HepG2 (cell line): ENCODE results near the gene NOL4L. TPM values are rescaled to one million over a fixed set of nuclear protein-coding genes. Genes with fewer than 3 reads are reported as not detected.

ENCODE experiments used
- ATAC-seq: fragments of 200-7000 bp; cut with Tn5 transposase; 3 replicates; pipeline ENCODE4 v1.9.1; 2020; ENCODE audit warnings: mild to moderate bottlenecking, moderate library complexity
- BruUV-seq: library from RNA; stranded (reverse); fragments of 400-500 nt; replicated peaks from 2 replicates; lab custom pipeline; 2021; lab: Mats Ljungman, UMichigan
- CTCF ChIA-PET: fragments of 300-600 bp; formaldehyde crosslinking; extraction: SDS; loops from one replicate; lab custom pipeline; 2021; ENCODE audit warnings: low total read pairs, inconsistent platforms, low intra/inter-chr PET ratio; lab: Yijun Ruan, JAX
- POLR2A ChIA-PET: fragments of 350-600 bp; sonication (Branson Sonifier 250); formaldehyde crosslinking; loops from one replicate; lab custom pipeline; 2020; ENCODE audit warnings: antibody characterized with exemption, inconsistent platforms; lab: Yijun Ruan, JAX
- DNase-seq: peaks from one replicate; pipeline ENCODE4 v3.0.0-alpha.2; 2015; ENCODE audit warnings: low spot score
- FAIRE-seq: peaks from 3 replicates; lab custom pipeline; 2011; peaks lifted over from hg19 to GRCh38; lab: Jason Lieb, UNC
- H2AFZ ChIP-seq: one replicate; pipeline ENCODE4 v1.6.1; 2011; ENCODE audit warnings: low read length, inconsistent platforms
- H3K27ac ChIP-seq: fragments of 300-600 bp; 3 replicates; pipeline ENCODE4 v1.8.0; 2011; ENCODE audit warnings: mixed run types, mild to moderate bottlenecking, mixed read lengths, low read length, inconsistent platforms; ENCODE audit not compliant: insufficient read depth; ENCODE audit errors: extremely low read length
- H3K27me3 ChIP-seq, 2 experiments: fragments of 200-600 bp in 1 of 2; 2 replicates in 1 of 2; 3 replicates in 1 of 2; pipeline versions ENCODE4 v1.6.0 to v1.8.0; 2011; ENCODE audit warnings: low read length in 2 of 2, mild to moderate bottlenecking in 2 of 2, moderate library complexity in 2 of 2, inconsistent platforms in 1 of 2; ENCODE audit not compliant: insufficient read depth in 2 of 2, control insufficient read depth in 1 of 2
- H3K36me3 ChIP-seq, 2 experiments: fragments of 200-600 bp in 1 of 2; replicated peaks in 1 of 2; 2 replicates in 1 of 2; 3 replicates in 1 of 2; pipeline versions ENCODE4 v1.5.1 to v1.8.0; 2011; ENCODE audit warnings: low read length in 2 of 2, inconsistent platforms in 1 of 2; ENCODE audit not compliant: insufficient read depth in 2 of 2, control insufficient read depth in 1 of 2
- H3K4me1 ChIP-seq: 2 replicates; pipeline ENCODE4 v1.5.1; 2012; ENCODE audit warnings: low read length, inconsistent platforms; ENCODE audit not compliant: insufficient read depth
- H3K4me2 ChIP-seq: 2 replicates; pipeline ENCODE4 v1.6.0; 2011; ENCODE audit warnings: low read depth, low read length, inconsistent platforms
- H3K4me3 ChIP-seq, 3 experiments: fragments of 200-600 bp in 1 of 3; sonication (generic), shearing (Covaris generic) in 1 of 3; replicated peaks in 1 of 3; 2 replicates each; pipeline ENCODE4 v1.5.1; 2011 to 2016; ENCODE audit warnings: low read length in 3 of 3, inconsistent platforms in 2 of 3, low read depth in 2 of 3, mild to moderate bottlenecking in 2 of 3, control low read depth in 1 of 3, mixed read lengths in 1 of 3; ENCODE audit not compliant: insufficient read depth in 1 of 3
- H3K79me2 ChIP-seq: one replicate; pipeline ENCODE4 v1.6.1; 2011; ENCODE audit warnings: low read length, inconsistent platforms; ENCODE audit not compliant: insufficient read depth
- H3K9ac ChIP-seq: 2 replicates; pipeline ENCODE4 v1.6.0; 2011; ENCODE audit warnings: mild to moderate bottlenecking, low read depth, low read length, inconsistent platforms; ENCODE audit not compliant: insufficient read depth
- H3K9me3 ChIP-seq: 2 replicates; pipeline ENCODE4 v1.5.1; 2012; ENCODE audit warnings: mild to moderate bottlenecking, low read length
- H4K20me1 ChIP-seq: 2 replicates; pipeline ENCODE4 v1.6.0; 2011; ENCODE audit warnings: inconsistent platforms, mild to moderate bottlenecking, low read length, moderate library complexity; ENCODE audit not compliant: insufficient read depth
- ATF5 ChIP-seq: sonication (generic); formaldehyde crosslinking; IDR thresholded peaks from 2 replicates; pipeline ENCODE4 v1.4.0; 2020; ENCODE audit warnings: mild to moderate bottlenecking, low read depth, missing genetic modification reagents
- HNF1B ChIP-seq: sonication (generic); formaldehyde crosslinking; IDR thresholded peaks from 2 replicates; pipeline ENCODE4 v1.5.1; 2020; ENCODE audit warnings: mild to moderate bottlenecking, moderate library complexity, missing genetic modification reagents
- MZF1 ChIP-seq: sonication (generic); formaldehyde crosslinking; IDR thresholded peaks from 2 replicates; pipeline ENCODE4 v1.8.1; 2023; ENCODE audit warnings: mild to moderate bottlenecking, missing genetic modification reagents, borderline replicate concordance
- WGBS: methylation state at CpG from one replicate; pipeline ENCODE4 v1.1.6; 2017; ENCODE audit warnings: low lambda C conversion rate; 5-methylcytosine and 5-hydroxymethylcytosine counted together
- in situ Hi-C: cut with HindIII; loops from 2 replicates; pipeline ENCODE4 v1.10.0; 2017; ENCODE audit warnings: low pct_unique_long_range_greater_than_20kb; ENCODE audit not compliant: extremely low pct_ligation_motif_present
- intact Hi-C: fragments of 100-400 bp; cut with micrococcal nuclease; formaldehyde crosslinking; loops from one replicate; pipeline ENCODE4 v1.10.0; 2022; ENCODE audit not compliant: unreplicated experiment
- polyA plus RNA-seq, 8 experiments: library from polyadenylated mRNA; depleted of rRNA in 3 of 8; stranded (reverse) in 7 of 8; unstranded in 1 of 8; fragments of >200 nt; fragmentation: Illumina TruSeq in 4 of 8; extraction: Trizol in 4 of 8; gene quantifications; 2 replicates each; pipeline versions ENCODE4 v1.2.1 to v1.2.3, GENCODE V29; 2011 to 2016; ENCODE audit warnings: low read depth in 4 of 8, missing spikeins in 1 of 8, mixed read lengths in 1 of 8; ENCODE audit not compliant: insufficient read depth in 1 of 8
- total RNA-seq, 5 experiments: library from RNA; depleted of rRNA; stranded (reverse); fragments of >200 nt; fragmentation: Illumina TruSeq; extraction: Trizol; gene quantifications; 2 replicates each; pipeline ENCODE4 v1.2.3, GENCODE V29; 2016; ENCODE audit warnings: low read depth in 1 of 5
- TF ChIP-seq, protein P1 (sequence below): sonication (generic); formaldehyde crosslinking; IDR thresholded peaks from 2 replicates; pipeline ENCODE4 v1.8.0; 2023; ENCODE audit warnings: mild to moderate bottlenecking, missing genetic modification reagents
- TF ChIP-seq, protein P2 (sequence below): sonication (generic); formaldehyde crosslinking; IDR thresholded peaks from 2 replicates; pipeline ENCODE4 v1.8.1; 2023; ENCODE audit warnings: mild to moderate bottlenecking, inconsistent platforms, moderate library complexity, missing genetic modification reagents, borderline replicate concordance
- TF ChIP-seq, protein P3 (sequence below): sonication (generic); formaldehyde crosslinking; IDR thresholded peaks from 2 replicates; pipeline ENCODE4 v1.8.0; 2022; ENCODE audit warnings: missing genetic modification reagents, mild to moderate bottlenecking, moderate library complexity, borderline replicate concordance

The NOL4L gene
- total and polyA plus RNA-seq, 2 of the 13 experiments (the other 11 are each of a cell fraction or from before 2014, with no cell fraction given): 16.6 to 35.4 TPM

DNA sequence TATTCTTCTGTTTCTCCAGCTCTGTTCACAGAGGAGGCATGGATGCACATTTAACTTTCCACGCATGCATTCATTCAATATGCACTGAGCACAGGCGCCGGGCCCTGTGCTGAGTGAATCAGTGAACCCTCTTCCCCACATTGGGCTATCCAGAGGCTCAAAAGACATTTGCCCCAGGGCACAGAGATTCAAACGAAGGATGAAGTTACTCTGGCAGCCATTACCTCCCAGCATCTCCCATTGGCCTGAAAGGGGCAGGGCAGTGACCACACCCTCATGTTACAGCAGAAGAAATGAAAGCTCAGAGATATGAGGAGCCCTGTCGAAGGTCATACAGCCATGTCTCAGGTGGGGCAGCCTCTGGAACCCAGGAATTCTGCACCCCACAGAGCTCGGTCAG lies 26.7 kb upstream of the NOL4L start:
- FAIRE-seq (no peak), ATAC-seq (no peak), DNase-seq (no peak)
- H3K4me3 ChIP-seq: no peak overlapping the region
- H3K4me1 ChIP-seq: peaks cover 42% of the 10 kb centered on the region
- no peaks in the 10 kb centered on the region for H4K20me1 ChIP-seq
- H3K79me2 ChIP-seq: no peaks in the 10 kb centered on the region
- POLR2A ChIA-PET: no interaction called here
- no peak overlapping the region for H3K27ac ChIP-seq
- in situ Hi-C loops: no loop called here
- TF ChIP-seq, protein P1, sequence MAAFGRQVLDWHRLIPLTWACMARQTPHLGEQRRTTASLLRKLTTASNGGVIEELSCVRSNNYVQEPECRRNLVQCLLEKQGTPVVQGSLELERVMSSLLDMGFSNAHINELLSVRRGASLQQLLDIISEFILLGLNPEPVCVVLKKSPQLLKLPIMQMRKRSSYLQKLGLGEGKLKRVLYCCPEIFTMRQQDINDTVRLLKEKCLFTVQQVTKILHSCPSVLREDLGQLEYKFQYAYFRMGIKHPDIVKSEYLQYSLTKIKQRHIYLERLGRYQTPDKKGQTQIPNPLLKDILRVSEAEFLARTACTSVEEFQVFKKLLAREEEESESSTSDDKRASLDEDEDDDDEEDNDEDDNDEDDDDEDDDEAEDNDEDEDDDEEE (CRISPR knock-in tag): no peak
- TF ChIP-seq, protein P2, sequence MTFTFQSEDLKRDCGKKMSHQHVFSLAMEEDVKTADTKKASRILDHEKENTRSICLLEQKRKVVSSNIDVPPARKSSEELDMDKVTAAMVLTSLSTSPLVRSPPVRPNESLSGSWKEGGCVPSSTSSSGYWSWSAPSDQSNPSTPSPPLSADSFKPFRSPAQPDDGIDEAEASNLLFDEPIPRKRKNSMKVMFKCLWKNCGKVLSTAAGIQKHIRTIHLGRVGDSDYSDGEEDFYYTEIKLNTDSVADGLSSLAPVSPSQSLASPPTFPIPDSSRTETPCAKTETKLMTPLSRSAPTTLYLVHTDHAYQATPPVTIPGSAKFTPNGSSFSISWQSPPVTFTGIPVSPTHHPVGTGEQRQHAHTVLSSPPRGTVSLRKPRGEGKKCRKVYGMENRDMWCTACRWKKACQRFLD: no peak
- TF ChIP-seq MZF1 (CRISPR knock-in tag) (no peak), HNF1B (no peak), ATF5 (CRISPR knock-in tag) (no peak)
- TF ChIP-seq, protein P3, sequence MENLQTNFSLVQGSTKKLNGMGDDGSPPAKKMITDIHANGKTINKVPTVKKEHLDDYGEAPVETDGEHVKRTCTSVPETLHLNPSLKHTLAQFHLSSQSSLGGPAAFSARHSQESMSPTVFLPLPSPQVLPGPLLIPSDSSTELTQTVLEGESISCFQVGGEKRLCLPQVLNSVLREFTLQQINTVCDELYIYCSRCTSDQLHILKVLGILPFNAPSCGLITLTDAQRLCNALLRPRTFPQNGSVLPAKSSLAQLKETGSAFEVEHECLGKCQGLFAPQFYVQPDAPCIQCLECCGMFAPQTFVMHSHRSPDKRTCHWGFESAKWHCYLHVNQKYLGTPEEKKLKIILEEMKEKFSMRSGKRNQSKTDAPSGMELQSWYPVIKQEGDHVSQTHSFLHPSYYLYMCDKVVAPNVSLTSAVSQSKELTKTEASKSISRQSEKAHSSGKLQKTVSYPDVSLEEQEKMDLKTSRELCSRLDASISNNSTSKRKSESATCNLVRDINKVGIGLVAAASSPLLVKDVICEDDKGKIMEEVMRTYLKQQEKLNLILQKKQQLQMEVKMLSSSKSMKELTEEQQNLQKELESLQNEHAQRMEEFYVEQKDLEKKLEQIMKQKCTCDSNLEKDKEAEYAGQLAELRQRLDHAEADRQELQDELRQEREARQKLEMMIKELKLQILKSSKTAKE (CRISPR knock-in tag): no peak
- 35% methylated on average over 6 of the region's 6 CpGs for WGBS
- no peaks in the 10 kb centered on the region for H3K36me3 ChIP-seq
- intact Hi-C loops: no loop called here
- H2AFZ ChIP-seq: no peak overlapping the region
- no peaks in the 10 kb centered on the region for H3K9me3 ChIP-seq
- no peak overlapping the region for H3K4me2 ChIP-seq
- BruUV-seq: no TSS peak
- H3K9ac ChIP-seq: no peak overlapping the region
- peaks cover 21 to 69% of the 10 kb centered on the region in 2 experiments; a peak in 4 of 5 replicates for H3K27me3 ChIP-seq
- CTCF ChIA-PET: interaction anchor here (1.0 kb wide), 1 partner anchor 90 kb away, joined by 4 read pairs; no protein-coding TSS in a partner anchor
